Adrenal gland (tissue), 12 donors: ENCODE results near the gene CRYBG1. TPM values are rescaled to one million over a fixed set of nuclear protein-coding genes. Genes with fewer than 3 reads are reported as not detected.

Experiments
- DNase-seq, 7 donors: peaks; one replicate each; pipeline ENCODE4 v3.0.0-alpha.2; 2019 to 2020
- H3K27ac ChIP-seq, 5 donors: fragments of 200-600 bp; sonication (generic) in 4 of 5; 1 replicate in 3 of 5; 2 replicates in 2 of 5; pipeline versions ENCODE4 v1.5.1 to v1.8.0; 2016 to 2020; ENCODE audit warnings: mild to moderate bottlenecking in 1 of 5
- H3K27me3 ChIP-seq: fragments of 200-600 bp; 2 replicates; pipeline ENCODE4 v1.8.0; 2021
- H3K36me3 ChIP-seq, 2 donors: fragments of 200-600 bp; replicated peaks in 1 of 2; 1 replicate in 1 of 2; 2 replicates in 1 of 2; pipeline versions ENCODE4 v1.5.1 to v1.8.0; 2018 to 2022
- H3K4me1 ChIP-seq, 2 donors: fragments of 200-600 bp; replicated peaks in 1 of 2; 1 replicate in 1 of 2; 2 replicates in 1 of 2; pipeline versions ENCODE4 v1.5.1 to v1.8.0; 2018 to 2021
- H3K4me3 ChIP-seq, 4 donors: fragments of 200-600 bp; sonication (generic) in 3 of 4; one replicate each; pipeline ENCODE4 v1.5.1; 2016 to 2018
- H3K9me3 ChIP-seq, 3 donors: fragments of 200-600 bp; sonication (generic) in 1 of 3; replicated peaks in 1 of 3; 1 replicate in 2 of 3; 2 replicates in 1 of 3; pipeline versions ENCODE4 v1.5.1 to v1.8.0; 2016 to 2021
- POLR2A ChIP-seq, 2 donors: fragments of 450-650 bp; IDR thresholded peaks; one replicate each; pipeline ENCODE4 v1.6.1; 2017; ENCODE audit warnings: antibody characterized with exemption in 2 of 2, mild to moderate bottlenecking in 2 of 2, moderate library complexity in 1 of 2
- WGBS, 4 donors: extraction: QIAGEN DNeasy Blood & Tissue Kit in 2 of 4; methylation state at CpG; one replicate each; pipeline versions ENCODE4 v1.1.5 to v1.1.7; 2013 to 2017; 5-methylcytosine and 5-hydroxymethylcytosine counted together
- intact Hi-C, 2 donors: fragments of 100-400 bp; cut with DNase I; formaldehyde crosslinking; loops; one replicate each; pipeline versions ENCODE4 v1.14.1 to v1.15.0; 2022 to 2023
- polyA plus RNA-seq, 3 donors: library from polyadenylated mRNA; stranded (reverse); fragments of 200-250 nt in 2 of 3; fragments of 350-450 nt in 1 of 3; fragmentation: Illumina TruSeq in 1 of 3; extraction: RNeasy Lipid Tissue Mini Kit (QIAGEN cat#74804) in 1 of 3; gene quantifications; one replicate each; pipeline ENCODE4 v1.2.3, GENCODE V29; 2013 to 2014
- total RNA-seq, 9 donors: library from RNA; depleted of rRNA in 4 of 9; stranded (reverse); fragments of >200 nt in 4 of 9; fragments of 120-200 nt in 1 of 9; fragmentation: NEBNext Ultra II Directional in 1 of 9; extraction: Animal tissue kit (Norgen Biotek cat#: 25700) in 1 of 9; gene quantifications; one replicate each; pipeline versions ENCODE4 v1.1.0 to v1.2.4, GENCODE V29; 2013 to 2023
- TF ChIP-seq, protein P1 (sequence below), 6 experiments: fragments of 450-650 bp in 4 of 6; fragments of 200-600 bp in 2 of 6; sonication (generic) in 1 of 6; IDR thresholded peaks; 1 replicate in 5 of 6; 2 replicates in 1 of 6; pipeline versions ENCODE4 v1.5.1 to v1.8.0; 2016 to 2021; ENCODE audit warnings: antibody characterized with exemption in 6 of 6, mild to moderate bottlenecking in 2 of 6, moderate library complexity in 1 of 6
- donor health status: healthy with polysubstance abuse.
- donor health status: Bipolar disorder and iron deficiency.
- donor health status: DM: yes; HTN: yes; CAD: no.
- donor health status: DM: no; HTN: no; CAD: no.
- donor health status: DM: no; HTN: no; CAD: no.
- donor health status: DM: yes; HTN: yes; CAD: no.

Gene CRYBG1
- total and polyA plus RNA-seq, 12 donors = 0.83 to 5.1 (median 2.2) TPM

DNA sequence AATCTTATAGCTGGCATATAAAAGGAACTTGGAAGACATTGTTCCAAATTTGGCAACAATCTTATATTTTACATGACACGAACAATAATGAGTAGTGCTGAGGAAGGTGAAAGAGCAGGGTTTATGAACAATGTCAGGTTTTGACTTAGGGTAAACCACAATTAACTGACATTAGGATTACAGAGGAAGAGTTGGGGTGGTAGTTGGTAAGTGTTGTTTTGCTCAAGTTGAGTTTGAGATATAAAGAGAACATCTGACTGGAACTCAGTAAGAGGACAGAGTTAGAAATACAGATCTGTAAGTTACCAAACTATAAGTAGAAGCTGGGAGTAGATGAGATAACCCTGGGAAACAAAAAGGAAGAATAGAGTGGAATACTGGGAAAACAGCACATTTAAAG, 253.6 kb downstream of the CRYBG1 start:
- Histone ChIP-seq H3K4me1 (no peaks in the 10 kb centered on the region), H3K4me3 (no peak overlapping the region), H3K27me3 (no peaks in the 10 kb centered on the region), H3K27ac (no peak overlapping the region), H3K36me3 (peaks cover 0 to 5% of the 10 kb centered on the region in 2 donors), H3K9me3 (no peaks in the 10 kb centered on the region)
- intact Hi-C loops = no loop called here
- no peak for TF ChIP-seq POLR2A (IDR thresholded peaks at IDR 0.05)
- WGBS, 4 donors = 86 to 89% (median 86%) methylated on average over 1 of the region's 1 CpG
- no peak for DNase-seq

DNA sequence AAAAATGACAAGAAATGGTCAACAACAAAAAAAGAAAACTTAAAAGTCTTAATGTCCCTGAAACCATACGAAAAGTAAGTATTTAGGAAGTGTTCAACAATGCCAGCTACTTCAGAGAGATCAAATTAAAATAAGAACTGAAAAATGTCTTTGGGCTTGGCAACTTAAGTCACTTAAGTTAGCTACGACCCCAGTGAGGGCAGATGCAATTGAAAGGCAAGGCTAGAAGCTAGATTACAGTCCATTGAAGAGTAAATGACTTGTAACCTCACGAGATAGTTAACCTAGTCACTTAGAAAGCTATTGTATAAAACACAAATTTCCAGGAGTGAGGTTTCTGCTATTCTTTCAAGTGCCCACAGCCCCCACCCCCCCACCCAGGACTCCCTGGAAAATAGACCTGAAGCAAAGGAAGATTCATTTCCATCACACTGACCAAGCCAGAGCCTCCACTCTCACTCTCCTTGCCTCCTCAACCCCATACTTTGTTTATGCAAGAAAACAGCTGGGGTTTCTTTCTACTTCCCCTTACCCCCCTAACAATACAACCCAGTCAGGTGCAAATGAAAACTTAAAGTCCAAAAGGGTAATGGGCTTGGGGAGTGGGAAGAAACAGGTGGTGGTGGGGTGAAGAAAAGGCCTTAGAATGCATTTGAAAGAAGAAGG, 254.2 kb downstream of the CRYBG1 start:
- Histone ChIP-seq H3K27me3 (no peaks in the 10 kb centered on the region), H3K36me3 (peaks cover 0 to 5% of the 10 kb centered on the region in 2 donors), H3K9me3 (no peaks in the 10 kb centered on the region), H3K4me1 (no peaks in the 10 kb centered on the region), H3K27ac (no peak overlapping the region), H3K4me3 (no peak overlapping the region)
- intact Hi-C loops = no loop called here
- DNase-seq = no peak
- TF ChIP-seq, protein P1, sequence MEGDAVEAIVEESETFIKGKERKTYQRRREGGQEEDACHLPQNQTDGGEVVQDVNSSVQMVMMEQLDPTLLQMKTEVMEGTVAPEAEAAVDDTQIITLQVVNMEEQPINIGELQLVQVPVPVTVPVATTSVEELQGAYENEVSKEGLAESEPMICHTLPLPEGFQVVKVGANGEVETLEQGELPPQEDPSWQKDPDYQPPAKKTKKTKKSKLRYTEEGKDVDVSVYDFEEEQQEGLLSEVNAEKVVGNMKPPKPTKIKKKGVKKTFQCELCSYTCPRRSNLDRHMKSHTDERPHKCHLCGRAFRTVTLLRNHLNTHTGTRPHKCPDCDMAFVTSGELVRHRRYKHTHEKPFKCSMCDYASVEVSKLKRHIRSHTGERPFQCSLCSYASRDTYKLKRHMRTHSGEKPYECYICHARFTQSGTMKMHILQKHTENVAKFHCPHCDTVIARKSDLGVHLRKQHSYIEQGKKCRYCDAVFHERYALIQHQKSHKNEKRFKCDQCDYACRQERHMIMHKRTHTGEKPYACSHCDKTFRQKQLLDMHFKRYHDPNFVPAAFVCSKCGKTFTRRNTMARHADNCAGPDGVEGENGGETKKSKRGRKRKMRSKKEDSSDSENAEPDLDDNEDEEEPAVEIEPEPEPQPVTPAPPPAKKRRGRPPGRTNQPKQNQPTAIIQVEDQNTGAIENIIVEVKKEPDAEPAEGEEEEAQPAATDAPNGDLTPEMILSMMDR (IDR thresholded peaks at IDR 0.05) = no peak
- TF ChIP-seq POLR2A (IDR thresholded peaks at IDR 0.05) = no peak
- 82 to 92% (median 86%) methylated on average over 3 of the region's 3 CpGs for WGBS, 4 donors

DNA sequence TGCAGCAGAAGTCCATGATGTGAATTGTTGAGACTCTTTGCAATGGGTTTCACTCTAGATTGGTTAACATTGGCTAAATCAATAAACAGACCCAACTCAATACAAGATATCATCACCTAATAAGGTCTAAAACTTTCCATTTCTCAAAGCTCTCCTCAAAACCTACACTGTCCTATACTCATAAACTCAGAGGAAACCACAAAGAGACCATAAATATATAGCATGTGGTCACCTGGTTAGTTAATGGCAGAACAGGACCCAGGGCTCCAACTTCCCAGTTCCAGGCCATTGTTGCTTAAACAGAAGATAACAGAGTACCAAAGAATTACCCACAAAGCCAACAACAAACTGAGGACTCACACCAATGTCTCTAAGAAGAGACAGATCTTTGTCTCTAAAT, 256.8 kb downstream of the CRYBG1 start:
- Histone ChIP-seq H3K27ac (no peak overlapping the region), H3K9me3 (no peaks in the 10 kb centered on the region), H3K27me3 (no peaks in the 10 kb centered on the region), H3K36me3 (peaks cover 0 to 5% of the 10 kb centered on the region in 2 donors), H3K4me1 (no peaks in the 10 kb centered on the region), H3K4me3 (no peak overlapping the region)
- TF ChIP-seq, protein P1 (IDR thresholded peaks at IDR 0.05) = no peak
- no peak for TF ChIP-seq POLR2A (IDR thresholded peaks at IDR 0.05)
- intact Hi-C loops = no loop called here
- DNase-seq = no peak

DNA sequence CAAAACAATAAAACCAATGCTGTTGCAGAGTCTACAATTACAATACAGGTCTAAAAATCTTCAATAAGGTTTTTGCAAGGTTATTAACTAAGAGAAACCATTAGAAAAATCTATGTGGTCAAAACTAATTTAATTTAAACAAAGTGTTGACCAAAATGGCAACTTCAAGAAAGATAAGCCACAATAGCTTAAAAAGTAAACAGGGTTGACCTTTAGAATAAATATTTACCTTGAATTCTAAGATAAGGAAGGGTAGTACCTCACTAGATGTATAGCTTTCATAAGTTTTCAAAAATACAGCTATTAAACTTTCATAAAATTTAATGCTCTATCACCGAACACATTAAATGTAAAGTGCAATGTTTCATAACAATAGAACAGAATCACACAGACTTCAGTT, 257.3 kb downstream of the CRYBG1 start:
- TF ChIP-seq, protein P1 (IDR thresholded peaks at IDR 0.05) = no peak
- TF ChIP-seq POLR2A (IDR thresholded peaks at IDR 0.05) = no peak
- Histone ChIP-seq H3K27ac (no peak overlapping the region), H3K4me1 (no peaks in the 10 kb centered on the region), H3K27me3 (no peaks in the 10 kb centered on the region), H3K4me3 (no peak overlapping the region), H3K9me3 (no peaks in the 10 kb centered on the region), H3K36me3 (peaks cover 0 to 5% of the 10 kb centered on the region in 2 donors)
- intact Hi-C loops = no loop called here
- DNase-seq = no peak
- 89 to 98% (median 92%) methylated on average over 1 of the region's 1 CpG for WGBS, 4 donors

DNA sequence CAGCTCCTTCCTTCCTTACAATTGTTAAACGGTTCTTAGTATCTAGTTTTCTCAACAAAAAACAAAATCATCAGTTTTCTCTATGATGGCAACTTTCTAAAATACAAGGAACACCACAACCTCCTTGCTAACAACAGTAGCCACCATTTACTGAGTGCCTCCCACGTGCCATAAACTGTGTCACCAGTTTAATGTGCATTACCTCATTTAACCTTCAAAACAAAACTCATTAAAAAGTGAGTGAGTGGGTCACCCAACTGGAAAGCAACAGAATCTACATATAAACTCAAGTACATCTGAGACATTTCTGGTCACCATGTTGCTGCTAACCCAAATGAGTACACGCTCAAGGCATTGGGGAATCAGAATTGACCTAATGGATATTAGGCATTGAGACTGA, 257.8 kb downstream of the CRYBG1 start:
- no peak for TF ChIP-seq POLR2A (IDR thresholded peaks at IDR 0.05)
- TF ChIP-seq, protein P1 (IDR thresholded peaks at IDR 0.05) = no peak
- intact Hi-C loops = no loop called here
- Histone ChIP-seq H3K27me3 (no peaks in the 10 kb centered on the region), H3K9me3 (no peaks in the 10 kb centered on the region), H3K4me3 (no peak overlapping the region), H3K27ac (no peak overlapping the region), H3K36me3 (peaks cover 0 to 5% of the 10 kb centered on the region in 2 donors), H3K4me1 (no peaks in the 10 kb centered on the region)
- no peak for DNase-seq
- WGBS, 4 donors = 64 to 83% (median 76%) methylated on average over 3 of the region's 3 CpGs
